Progenitor cell of endocrine pancreas (in vitro differentiated cells): ENCODE results near the gene CHN2. TPM values are rescaled to one million over a fixed set of nuclear protein-coding genes. Genes with fewer than 3 reads are reported as not detected.

Experiments
- DNase-seq: peaks from one replicate; pipeline ENCODE4 v3.0.0; 2021; ENCODE audit warnings: low spot score; ENCODE audit not compliant: unreplicated experiment
- H3K27ac Mint-ChIP-seq: 2 replicates; pipeline ENCODE4 v1.8.0; 2021; ENCODE audit warnings: mild to moderate bottlenecking, moderate library complexity, mixed read lengths
- H3K27me3 Mint-ChIP-seq: 2 replicates; pipeline ENCODE4 v1.8.0; 2021; ENCODE audit warnings: mixed read lengths
- H3K36me3 Mint-ChIP-seq: 2 replicates; pipeline ENCODE4 v1.8.0; 2022; ENCODE audit warnings: mixed read lengths; ENCODE audit not compliant: insufficient read depth
- H3K4me1 Mint-ChIP-seq: 2 replicates; pipeline ENCODE4 v1.8.0; 2021; ENCODE audit warnings: low read depth, mixed read lengths
- H3K4me3 Mint-ChIP-seq: 2 replicates; pipeline ENCODE4 v1.8.0; 2021; ENCODE audit warnings: low read depth, mild to moderate bottlenecking, moderate library complexity, mixed read lengths
- H3K9me3 Mint-ChIP-seq: 2 replicates; pipeline ENCODE4 v1.8.0; 2021; ENCODE audit warnings: low read depth, mixed read lengths
- CTCF ChIP-seq: fragments of 200-600 bp; sonication (generic); IDR thresholded peaks from one replicate; pipeline ENCODE4 v1.5.0; 2021; ENCODE audit warnings: antibody characterized with exemption, mild to moderate bottlenecking; ENCODE audit not compliant: unreplicated experiment
- total RNA-seq: library from RNA; stranded (reverse); gene quantifications from 2 replicates; pipeline ENCODE4 v1.2.1, GENCODE V29; 2021

The CHN2 gene
- total RNA-seq, 1 donor from 2014 or later, result 22.0 TPM

GRCh38 chr7:29311314-29311713 is 116.7 kb downstream of the CHN2 start:
- Mint-ChIP-seq H3K27me3 (no peaks in the 10 kb centered on the region), H3K9me3 (no peaks in the 10 kb centered on the region), H3K36me3 (peaks cover 3% of the 10 kb centered on the region), H3K4me3 (no peak overlapping the region), H3K4me1 (peaks cover under 1% of the 10 kb centered on the region), H3K27ac (peak overlapping the region; percentile 40)
- TF ChIP-seq CTCF, result no peak
- DNase-seq, result no peak

GRCh38 chr7:29314148-29314547 is 119.6 kb downstream of the CHN2 start:
- peaks cover 3% of the 10 kb centered on the region for H3K36me3 Mint-ChIP-seq
- no peaks in the 10 kb centered on the region for H3K27me3 Mint-ChIP-seq
- H3K9me3 Mint-ChIP-seq, result no peaks in the 10 kb centered on the region
- peaks cover 5% of the 10 kb centered on the region for H3K4me1 Mint-ChIP-seq
- DNase-seq, result no peak
- no peak for TF ChIP-seq CTCF
- H3K4me3 Mint-ChIP-seq, result no peak overlapping the region
- H3K27ac Mint-ChIP-seq, result no peak overlapping the region

- peaks cover 12% of the 10 kb centered on the region for H3K4me1 Mint-ChIP-seq
- DNase-seq, result no peak
- H3K4me3 Mint-ChIP-seq, result no peak overlapping the region
- no peaks in the 10 kb centered on the region for H3K27me3 Mint-ChIP-seq
- no peak for TF ChIP-seq CTCF
- no peaks in the 10 kb centered on the region for H3K9me3 Mint-ChIP-seq
- no peak overlapping the region for H3K27ac Mint-ChIP-seq
- peaks cover 2% of the 10 kb centered on the region for H3K36me3 Mint-ChIP-seq
Measured at GRCh38 chr7:29315122-29315891, 120.7 kb downstream of the CHN2 start.

- Mint-ChIP-seq H3K27me3 (peaks cover 5% of the 10 kb centered on the region), H3K27ac (no peak overlapping the region), H3K4me3 (no peak overlapping the region), H3K9me3 (no peaks in the 10 kb centered on the region), H3K36me3 (peaks cover 2% of the 10 kb centered on the region), H3K4me1 (peaks cover 14% of the 10 kb centered on the region)
- no peak for DNase-seq
- TF ChIP-seq CTCF, result no peak
Measured at GRCh38 chr7:29315892-29316270, 121.3 kb downstream of the CHN2 start.

- Mint-ChIP-seq H3K4me3 (no peak overlapping the region), H3K9me3 (no peaks in the 10 kb centered on the region), H3K4me1 (peaks cover 14% of the 10 kb centered on the region), H3K27me3 (peaks cover 5% of the 10 kb centered on the region), H3K27ac (no peak overlapping the region), H3K36me3 (no peaks in the 10 kb centered on the region)
- DNase-seq, result no peak
- no peak for TF ChIP-seq CTCF
Measured at GRCh38 chr7:29316926-29317325, 122.4 kb downstream of the CHN2 start.
